Head of caudate nucleus (tissue), 42 donors: ENCODE measurements around the gene SNX8.
A peak's percentile ranks its signal among the peaks of the same experiment; 100 is the strongest.

ENCODE experiments used
- DNase-seq, 42 donors: peaks; one replicate each; pipeline versions ENCODE4 v3.0.0 to v3.0.0-alpha.2; 2020 to 2021; ENCODE audit warnings: mixed read lengths in 7 of 42
- intact Hi-C: fragments of 100-400 bp; cut with DNase I; formaldehyde crosslinking; loops from one replicate; pipeline ENCODE4 v1.15.0; 2022

The SNX8 gene

GRCh38 chr7:2254429-2255144 lies 59.7 kb downstream of the SNX8 start:
- intact Hi-C loops: no loop called here
- DNase-seq: no peak

GRCh38 chr7:2253525-2254244 lies 60.6 kb downstream of the SNX8 start:
- intact Hi-C loops: no loop called here
- DNase-seq: no peak

GRCh38 chr7:2253021-2253420 lies 61.2 kb downstream of the SNX8 start:
- intact Hi-C loops: no loop called here
- no peak for DNase-seq

GRCh38 chr7:2251841-2252771 lies 62.1 kb downstream of the SNX8 start:
- intact Hi-C loops: no loop called here
- DNase-seq: peak in 2 of 42 donors; percentile 35 to 60

- no peak for DNase-seq
- intact Hi-C loops: no loop called here
These were observed 62.9 kb downstream of the SNX8 start for GRCh38 chr7:2251381-2251780.

- intact Hi-C loops: loop anchor here (10.0 kb wide), 1 partner anchor 105 kb away; the partner anchor contains the start of gene EIF3B
- no peak for DNase-seq
These were observed 64.4 kb downstream of the SNX8 start for GRCh38 chr7:2249744-2250323.

- intact Hi-C loops: loop anchor here (10.0 kb wide), 1 partner anchor 106 kb away; the partner anchor contains the start of gene EIF3B
- DNase-seq: peak in 36 of 42 donors; percentile 15 to 68 (median 49)
These were observed 65.1 kb downstream of the SNX8 start for GRCh38 chr7:2248984-2249694.

GRCh38 chr7:2247141-2247995 lies 66.9 kb downstream of the SNX8 start:
- intact Hi-C loops: loop anchor here (10.0 kb wide), 1 partner anchor 107 kb away; the partner anchor contains the start of gene EIF3B
- peak in 27 of 42 donors; percentile 17 to 74 (median 44) for DNase-seq

- intact Hi-C loops: loop anchor here (10.0 kb wide), 1 partner anchor 109 kb away; the partner anchor contains the start of gene EIF3B
- peak in 41 of 42 donors; percentile 25 to 80 (median 62) for DNase-seq
These were observed 68.2 kb downstream of the SNX8 start for GRCh38 chr7:2245883-2246675.

- intact Hi-C loops: loop anchor here (5.0 to 10.0 kb wide), 2 partner anchors 73 to 110 kb away; partner anchors contain the start of gene EIF3B
- DNase-seq: no peak
These were observed 69.7 kb downstream of the SNX8 start for GRCh38 chr7:2244404-2244995.

- no peak for DNase-seq
- intact Hi-C loops: loop anchor here (5.0 to 10.0 kb wide), 2 partner anchors 74 to 111 kb away; partner anchors contain the start of gene EIF3B
These were observed 70.8 kb downstream of the SNX8 start for GRCh38 chr7:2243458-2243857.

GRCh38 chr7:2242541-2243429 lies 71.5 kb downstream of the SNX8 start:
- intact Hi-C loops: loop anchor here (5.0 to 10.0 kb wide), 2 partner anchors 75 to 112 kb away; partner anchors contain the start of gene EIF3B

GRCh38 chr7:2241580-2242540 lies 72.4 kb downstream of the SNX8 start, which contains the start of the genes MRM2 and NUDT1:
Gene MRM2, minus strand, starts transcription at chr7:2242205. Its CDS starts 36 bp downstream, at chr7:2242169.
Gene NUDT1, plus strand, starts transcription at chr7:2242226. Its CDS starts 2,349 bp downstream, at chr7:2244575.
- DNase-seq: peak; percentile 39 to 92 (median 81)
- intact Hi-C loops: loop anchor here (5.0 to 10.0 kb wide), 2 partner anchors 75 to 113 kb away; partner anchors contain the start of gene EIF3B

More at GRCh38 chr7:2242541-2243429, 71.5 kb downstream of the SNX8 start:
- DNase-seq: peak in 1 of 42 donors; percentile 15
